HepG2 (cell line): Measurements from ENCODE around the gene PKIB. TPM values are rescaled to one million over a fixed set of nuclear protein-coding genes. Genes with fewer than 3 reads are reported as not detected.

Source experiments
- TBL1XR1 ChIP-seq: fragments of 150-350 bp; IDR thresholded peaks from 2 replicates; pipeline ENCODE4 v1.6.1; 2014; ENCODE audit warnings: borderline replicate concordance, low read length; ENCODE audit not compliant: partially characterized antibody
- ZFP37 ChIP-seq: sonication (generic); formaldehyde crosslinking; IDR thresholded peaks from 2 replicates; pipeline ENCODE4 v1.4.0; 2020; ENCODE audit warnings: missing genetic modification reagents, borderline replicate concordance
- ZNF430 ChIP-seq: sonication (generic); formaldehyde crosslinking; IDR thresholded peaks from 2 replicates; pipeline ENCODE4 v1.9.0; 2021; ENCODE audit warnings: mild to moderate bottlenecking, missing genetic modification reagents
- ZNF850 ChIP-seq: sonication (generic); formaldehyde crosslinking; conservative IDR thresholded peaks from 2 replicates; pipeline ENCODE4 v1.9.0; 2021; ENCODE audit warnings: mild to moderate bottlenecking, missing genetic modification reagents
- polyA plus RNA-seq, 8 experiments: library from polyadenylated mRNA; depleted of rRNA in 3 of 8; stranded (reverse) in 7 of 8; unstranded in 1 of 8; fragments of >200 nt; fragmentation: Illumina TruSeq in 4 of 8; extraction: Trizol in 4 of 8; gene quantifications; 2 replicates each; pipeline versions ENCODE4 v1.2.1 to v1.2.3, GENCODE V29; 2011 to 2016; ENCODE audit warnings: low read depth in 4 of 8, missing spikeins in 1 of 8, mixed read lengths in 1 of 8; ENCODE audit not compliant: insufficient read depth in 1 of 8
- total RNA-seq, 5 experiments: library from RNA; depleted of rRNA; stranded (reverse); fragments of >200 nt; fragmentation: Illumina TruSeq; extraction: Trizol; gene quantifications; 2 replicates each; pipeline ENCODE4 v1.2.3, GENCODE V29; 2016; ENCODE audit warnings: low read depth in 1 of 5
- TF ChIP-seq, protein P1 (sequence below): sonication (generic); formaldehyde crosslinking; IDR thresholded peaks from 2 replicates; pipeline ENCODE4 v1.5.0; 2020; ENCODE audit warnings: mild to moderate bottlenecking, low read depth, missing genetic modification reagents, borderline replicate concordance
- TF ChIP-seq, protein P2 (sequence below): sonication (generic); formaldehyde crosslinking; IDR thresholded peaks from 2 replicates; pipeline ENCODE4 v1.8.0; 2022; ENCODE audit warnings: missing genetic modification reagents, mild to moderate bottlenecking, moderate library complexity, borderline replicate concordance
- TF ChIP-seq, protein P3 (sequence below), 2 experiments: IDR thresholded peaks; 2 replicates each; pipeline ENCODE4 v1.6.1; 2011 to 2012; ENCODE audit warnings: low read length in 2 of 2, borderline replicate concordance in 1 of 2, low read depth in 1 of 2, mild to moderate bottlenecking in 1 of 2, moderate library complexity in 1 of 2

Gene PKIB
- total and polyA plus RNA-seq, 2 of the 13 experiments (the other 11 are each of a cell fraction or from before 2014, with no cell fraction given) = 1.4 to 1.5 TPM

DNA sequence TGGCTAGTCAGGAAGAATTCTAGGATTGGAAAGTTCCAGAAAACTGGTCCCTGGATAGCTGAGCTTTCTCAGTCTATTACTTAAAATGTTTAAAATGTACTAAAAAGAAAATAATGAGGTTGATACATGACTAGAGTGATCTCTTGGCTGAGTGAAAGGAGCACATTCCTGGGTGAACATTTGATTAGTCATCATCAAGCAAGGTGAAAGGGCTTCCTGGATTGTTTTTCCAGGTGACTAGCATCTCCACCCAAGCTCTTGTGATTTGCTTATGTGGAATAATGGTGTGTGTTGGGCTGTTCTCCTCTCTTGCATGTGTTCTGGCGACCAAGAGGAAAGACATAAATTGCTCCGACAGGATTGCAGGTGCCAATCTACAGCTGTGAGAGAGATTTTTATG, 42.9 kb downstream of the PKIB start (continued):
- TF ChIP-seq TBL1XR1 = no peak
- TF ChIP-seq, protein P1, sequence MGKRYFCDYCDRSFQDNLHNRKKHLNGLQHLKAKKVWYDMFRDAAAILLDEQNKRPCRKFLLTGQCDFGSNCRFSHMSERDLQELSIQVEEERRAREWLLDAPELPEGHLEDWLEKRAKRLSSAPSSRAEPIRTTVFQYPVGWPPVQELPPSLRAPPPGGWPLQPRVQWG (CRISPR knock-in tag) = no peak
- TF ChIP-seq ZNF850 (CRISPR knock-in tag) = no peak
- no peak for TF ChIP-seq ZFP37
- TF ChIP-seq, protein P2, sequence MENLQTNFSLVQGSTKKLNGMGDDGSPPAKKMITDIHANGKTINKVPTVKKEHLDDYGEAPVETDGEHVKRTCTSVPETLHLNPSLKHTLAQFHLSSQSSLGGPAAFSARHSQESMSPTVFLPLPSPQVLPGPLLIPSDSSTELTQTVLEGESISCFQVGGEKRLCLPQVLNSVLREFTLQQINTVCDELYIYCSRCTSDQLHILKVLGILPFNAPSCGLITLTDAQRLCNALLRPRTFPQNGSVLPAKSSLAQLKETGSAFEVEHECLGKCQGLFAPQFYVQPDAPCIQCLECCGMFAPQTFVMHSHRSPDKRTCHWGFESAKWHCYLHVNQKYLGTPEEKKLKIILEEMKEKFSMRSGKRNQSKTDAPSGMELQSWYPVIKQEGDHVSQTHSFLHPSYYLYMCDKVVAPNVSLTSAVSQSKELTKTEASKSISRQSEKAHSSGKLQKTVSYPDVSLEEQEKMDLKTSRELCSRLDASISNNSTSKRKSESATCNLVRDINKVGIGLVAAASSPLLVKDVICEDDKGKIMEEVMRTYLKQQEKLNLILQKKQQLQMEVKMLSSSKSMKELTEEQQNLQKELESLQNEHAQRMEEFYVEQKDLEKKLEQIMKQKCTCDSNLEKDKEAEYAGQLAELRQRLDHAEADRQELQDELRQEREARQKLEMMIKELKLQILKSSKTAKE (CRISPR knock-in tag) = no peak
- TF ChIP-seq, protein P3, sequence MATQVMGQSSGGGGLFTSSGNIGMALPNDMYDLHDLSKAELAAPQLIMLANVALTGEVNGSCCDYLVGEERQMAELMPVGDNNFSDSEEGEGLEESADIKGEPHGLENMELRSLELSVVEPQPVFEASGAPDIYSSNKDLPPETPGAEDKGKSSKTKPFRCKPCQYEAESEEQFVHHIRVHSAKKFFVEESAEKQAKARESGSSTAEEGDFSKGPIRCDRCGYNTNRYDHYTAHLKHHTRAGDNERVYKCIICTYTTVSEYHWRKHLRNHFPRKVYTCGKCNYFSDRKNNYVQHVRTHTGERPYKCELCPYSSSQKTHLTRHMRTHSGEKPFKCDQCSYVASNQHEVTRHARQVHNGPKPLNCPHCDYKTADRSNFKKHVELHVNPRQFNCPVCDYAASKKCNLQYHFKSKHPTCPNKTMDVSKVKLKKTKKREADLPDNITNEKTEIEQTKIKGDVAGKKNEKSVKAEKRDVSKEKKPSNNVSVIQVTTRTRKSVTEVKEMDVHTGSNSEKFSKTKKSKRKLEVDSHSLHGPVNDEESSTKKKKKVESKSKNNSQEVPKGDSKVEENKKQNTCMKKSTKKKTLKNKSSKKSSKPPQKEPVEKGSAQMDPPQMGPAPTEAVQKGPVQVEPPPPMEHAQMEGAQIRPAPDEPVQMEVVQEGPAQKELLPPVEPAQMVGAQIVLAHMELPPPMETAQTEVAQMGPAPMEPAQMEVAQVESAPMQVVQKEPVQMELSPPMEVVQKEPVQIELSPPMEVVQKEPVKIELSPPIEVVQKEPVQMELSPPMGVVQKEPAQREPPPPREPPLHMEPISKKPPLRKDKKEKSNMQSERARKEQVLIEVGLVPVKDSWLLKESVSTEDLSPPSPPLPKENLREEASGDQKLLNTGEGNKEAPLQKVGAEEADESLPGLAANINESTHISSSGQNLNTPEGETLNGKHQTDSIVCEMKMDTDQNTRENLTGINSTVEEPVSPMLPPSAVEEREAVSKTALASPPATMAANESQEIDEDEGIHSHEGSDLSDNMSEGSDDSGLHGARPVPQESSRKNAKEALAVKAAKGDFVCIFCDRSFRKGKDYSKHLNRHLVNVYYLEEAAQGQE (IDR thresholded peaks at IDR 0.05; ENCODE audit: borderline replicate concordance in 1 of 2, low read depth in 1 of 2, low read length in 2 of 2) = no peak
- TF ChIP-seq ZNF430 = no peak
